AG09319 (cell line): ENCODE measurements around the gene CNGA1.

Source experiments
- DNase-seq: peaks from one replicate; pipeline ENCODE4 v3.0.0-alpha.2; 2010; ENCODE audit warnings: low read depth; ENCODE audit errors: extremely low read depth
- TF ChIP-seq, protein P1 (sequence below): IDR thresholded peaks from 2 replicates; pipeline ENCODE4 v1.5.1; 2011; ENCODE audit warnings: low read depth, mild to moderate bottlenecking, inconsistent platforms, low read length, moderate library complexity

Gene CNGA1

DNA sequence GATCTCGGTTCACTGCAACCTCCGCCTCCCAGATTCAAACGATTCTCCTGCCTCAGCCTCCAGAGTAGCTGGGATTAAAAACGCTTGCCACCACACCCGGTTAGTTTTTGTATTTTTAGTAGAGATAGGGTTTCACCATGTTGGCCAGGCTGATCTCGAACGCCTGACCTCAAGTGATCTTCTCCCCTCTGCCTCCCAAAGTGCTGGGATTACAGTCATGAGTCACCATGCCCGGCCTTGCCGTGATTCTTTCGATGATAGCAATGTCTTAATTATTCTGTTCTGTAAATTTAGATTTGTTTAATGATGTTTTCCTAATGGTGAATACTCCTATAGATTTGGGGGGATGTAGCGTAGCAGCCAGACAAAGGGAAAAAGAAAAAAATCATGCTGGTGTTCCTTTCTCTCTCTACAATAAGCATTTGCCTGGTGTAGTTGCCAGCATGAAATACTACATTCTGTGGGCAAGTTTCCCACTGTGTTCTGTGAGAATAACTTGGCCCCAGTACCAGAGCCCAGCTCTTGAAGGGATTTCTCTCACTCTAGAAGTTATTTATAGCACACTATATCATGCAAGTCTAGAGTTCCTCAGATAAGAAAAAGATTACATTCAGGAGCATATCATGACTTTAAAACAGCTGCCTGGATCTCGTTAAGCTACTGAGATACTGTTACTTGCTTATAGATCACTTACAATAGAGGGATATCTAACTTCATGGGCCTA is 15.5 kb upstream of the CNGA1 start:
- DNase-seq: no peak

DNA sequence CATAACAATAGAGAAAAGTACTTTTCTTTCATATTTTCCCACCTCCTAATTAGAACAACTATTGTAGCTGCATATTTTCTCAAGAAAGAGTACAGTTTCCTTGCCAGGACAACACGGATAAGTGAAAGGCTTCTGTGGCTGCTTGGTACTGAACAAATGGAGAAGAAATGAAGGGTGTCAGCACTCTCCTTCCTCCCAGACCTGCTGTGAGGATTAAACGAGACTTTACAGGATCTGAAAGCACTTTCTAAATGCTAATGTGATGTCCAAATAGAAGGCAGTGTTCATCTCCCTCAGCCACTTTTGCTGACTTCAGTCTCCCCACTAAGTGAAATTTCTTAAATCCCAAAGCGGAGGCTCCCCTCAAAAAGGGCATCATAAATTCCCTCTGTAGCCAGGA is 14.0 kb upstream of the CNGA1 start:
- no peak for DNase-seq
- TF ChIP-seq, protein P1, sequence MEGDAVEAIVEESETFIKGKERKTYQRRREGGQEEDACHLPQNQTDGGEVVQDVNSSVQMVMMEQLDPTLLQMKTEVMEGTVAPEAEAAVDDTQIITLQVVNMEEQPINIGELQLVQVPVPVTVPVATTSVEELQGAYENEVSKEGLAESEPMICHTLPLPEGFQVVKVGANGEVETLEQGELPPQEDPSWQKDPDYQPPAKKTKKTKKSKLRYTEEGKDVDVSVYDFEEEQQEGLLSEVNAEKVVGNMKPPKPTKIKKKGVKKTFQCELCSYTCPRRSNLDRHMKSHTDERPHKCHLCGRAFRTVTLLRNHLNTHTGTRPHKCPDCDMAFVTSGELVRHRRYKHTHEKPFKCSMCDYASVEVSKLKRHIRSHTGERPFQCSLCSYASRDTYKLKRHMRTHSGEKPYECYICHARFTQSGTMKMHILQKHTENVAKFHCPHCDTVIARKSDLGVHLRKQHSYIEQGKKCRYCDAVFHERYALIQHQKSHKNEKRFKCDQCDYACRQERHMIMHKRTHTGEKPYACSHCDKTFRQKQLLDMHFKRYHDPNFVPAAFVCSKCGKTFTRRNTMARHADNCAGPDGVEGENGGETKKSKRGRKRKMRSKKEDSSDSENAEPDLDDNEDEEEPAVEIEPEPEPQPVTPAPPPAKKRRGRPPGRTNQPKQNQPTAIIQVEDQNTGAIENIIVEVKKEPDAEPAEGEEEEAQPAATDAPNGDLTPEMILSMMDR: no peak

More for the DNA sequence above, 15.5 kb upstream of the CNGA1 start:
- TF ChIP-seq, protein P1: no peak

DNA sequence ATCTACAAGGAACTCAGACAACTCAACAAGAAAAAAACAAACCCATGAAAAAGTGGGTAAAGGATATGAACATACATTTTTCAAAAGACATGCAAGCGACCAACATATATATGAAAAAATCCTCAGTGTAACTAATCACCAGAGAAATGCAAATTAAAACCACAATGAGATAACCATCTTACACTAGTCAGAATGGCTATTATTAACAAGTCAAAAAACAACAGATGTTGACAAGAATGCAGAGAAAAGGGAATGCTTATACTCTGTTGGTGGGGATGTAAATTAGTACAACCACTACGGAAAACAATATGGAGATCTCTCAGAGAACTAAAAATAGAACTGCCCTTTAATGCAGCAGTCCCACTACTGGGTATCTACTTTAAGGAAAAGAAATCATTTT is 12.2 kb upstream of the CNGA1 start:
- no peak for DNase-seq
- TF ChIP-seq, protein P1: no peak

DNA sequence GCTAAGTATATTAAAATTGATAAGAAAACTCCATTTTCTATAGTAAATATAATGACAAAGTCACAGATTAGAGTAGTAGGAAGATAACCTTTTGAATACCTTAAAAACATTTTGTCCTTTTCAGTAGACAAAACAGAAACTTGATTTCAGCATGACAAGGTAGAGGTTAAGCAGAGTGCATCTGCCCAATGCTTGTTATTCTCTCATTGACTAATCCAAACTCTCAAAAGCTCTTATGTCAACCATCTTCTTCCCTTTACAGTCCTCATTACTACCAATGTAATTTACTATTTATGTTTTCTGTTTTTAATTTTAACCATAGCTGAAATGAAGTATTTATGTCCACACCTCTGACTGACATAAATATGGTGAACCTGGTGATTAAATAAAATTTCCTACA is 11.2 kb upstream of the CNGA1 start:
- DNase-seq: no peak
- TF ChIP-seq, protein P1: no peak

DNA sequence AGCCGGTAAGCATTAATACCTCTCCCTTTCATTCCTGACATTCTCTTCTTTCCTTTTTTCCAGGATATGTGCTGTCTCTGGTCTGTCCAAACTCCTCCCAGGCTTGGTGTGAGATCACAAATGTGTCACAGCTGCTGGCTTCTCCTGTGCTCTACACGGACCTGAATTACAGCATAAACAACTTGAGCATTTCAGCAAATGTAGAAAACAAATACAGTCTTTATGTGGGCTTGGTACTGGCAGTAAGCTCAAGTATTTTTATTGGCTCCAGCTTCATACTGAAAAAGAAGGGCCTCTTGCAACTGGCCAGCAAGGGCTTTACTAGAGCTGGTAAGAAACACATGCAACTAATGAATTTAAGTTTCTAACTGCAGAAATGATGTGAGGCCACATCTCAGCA is 8.5 kb upstream of the CNGA1 start:
- DNase-seq: no peak
- TF ChIP-seq, protein P1: no peak

DNA sequence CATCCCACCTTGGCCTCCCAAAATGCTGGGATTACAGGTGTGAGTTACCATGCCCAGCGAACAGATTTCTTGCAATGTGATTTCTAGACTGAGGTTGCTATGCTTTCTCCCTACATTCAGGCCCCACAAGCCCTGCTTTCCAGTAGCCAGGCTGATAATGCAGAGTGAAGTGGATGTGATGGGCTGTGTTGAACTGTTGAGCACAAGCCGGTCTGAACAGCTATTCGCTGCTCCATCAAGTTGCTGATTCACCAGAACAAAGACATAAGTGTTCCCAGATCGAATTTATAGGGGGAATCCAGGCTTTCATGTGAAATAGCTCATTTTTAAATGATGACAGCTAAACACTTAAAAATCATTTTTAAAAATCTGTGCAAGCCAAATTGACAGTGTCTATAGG is 8.0 kb upstream of the CNGA1 start:
- DNase-seq: no peak
- TF ChIP-seq, protein P1: no peak

DNA sequence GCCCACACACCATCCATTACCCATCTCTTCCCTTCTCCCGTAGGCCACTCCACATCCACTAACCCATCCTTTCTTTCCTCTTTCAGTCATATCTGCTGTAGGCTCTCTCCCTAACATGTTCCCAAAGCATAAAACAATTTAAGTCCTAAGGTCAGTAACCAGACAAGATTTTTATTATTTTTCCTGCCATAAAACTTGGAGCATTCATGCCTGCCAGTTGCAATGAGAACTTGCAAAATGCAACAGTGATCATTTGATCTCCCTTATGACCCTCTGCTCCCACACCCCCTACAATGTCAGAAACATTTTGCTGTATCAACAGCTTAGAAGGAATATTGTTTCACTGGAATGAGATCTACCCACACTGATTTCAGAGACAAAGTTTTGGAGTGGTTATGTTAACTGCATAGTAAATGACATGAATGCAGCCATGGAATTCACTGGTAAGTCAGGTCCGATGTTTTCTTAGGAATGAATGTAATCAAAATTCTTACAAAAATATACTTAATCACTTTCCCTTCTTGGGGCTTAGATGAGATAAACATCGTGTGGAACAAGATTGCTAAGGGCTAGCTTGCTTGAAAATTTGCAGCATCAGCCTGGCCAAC is 5.8 kb upstream of the CNGA1 start:
- TF ChIP-seq, protein P1: no peak
- DNase-seq: no peak
